GM12878 (cell line): Measurements from ENCODE around the gene ITPRIP. TPM values are rescaled to one million over a fixed set of nuclear protein-coding genes. Genes with fewer than 3 reads are reported as not detected.

Source experiments
- ATAC-seq: fragments of 200-7000 bp; cut with Tn5 transposase; 3 replicates; pipeline ENCODE4 v1.9.1; 2020; ENCODE audit warnings: mild to moderate bottlenecking, moderate library complexity
- BruUV-seq: library from RNA; stranded (reverse); fragments of 400-500 nt; replicated peaks from 2 replicates; lab custom pipeline; 2021; lab: Mats Ljungman, UMichigan
- CTCF ChIA-PET: fragments of 300-600 bp; sonication (Branson Sonifier 250); formaldehyde crosslinking; extraction: SDS; loops from one replicate; lab custom pipeline; 2021; ENCODE audit warnings: inconsistent platforms; lab: Yijun Ruan, JAX
- POLR2A ChIA-PET: fragments of 350-600 bp; formaldehyde crosslinking; extraction: SDS; loops from one replicate; lab custom pipeline; 2021; ENCODE audit warnings: inconsistent platforms; lab: Charles Lee
- RAD21 ChIA-PET: fragments of 300-600 bp; sonication (Branson Sonifier 250); formaldehyde crosslinking; loops from one replicate; lab custom pipeline; 2023; ENCODE audit warnings: antibody characterized with exemption; ENCODE audit not compliant: unreplicated experiment; lab: Charles Lee
- SMC1A ChIA-PET: fragments of 300-600 bp; sonication (Branson Sonifier 250); formaldehyde crosslinking; loops from one replicate; lab custom pipeline; 2023; ENCODE audit not compliant: unreplicated experiment, uncharacterized antibody; lab: Charles Lee
- DNase-seq: peaks from one replicate; pipeline ENCODE4 v3.0.0-alpha.2; 2011; ENCODE audit warnings: low read depth, low spot score
- FAIRE-seq: peaks from 3 replicates; lab custom pipeline; 2011; peaks lifted over from hg19 to GRCh38; lab: Jason Lieb, UNC
- H2AFZ ChIP-seq: 2 replicates; pipeline ENCODE4 v1.6.0; 2011; ENCODE audit warnings: low read depth, low read length, control low read depth; ENCODE audit not compliant: control insufficient read depth
- H3K27ac ChIP-seq: 2 replicates; pipeline ENCODE4 v1.5.1; 2011; ENCODE audit warnings: control low read depth; ENCODE audit not compliant: control insufficient read depth, insufficient read depth
- H3K27me3 ChIP-seq, 2 experiments: replicated peaks in 1 of 2; 2 replicates each; pipeline versions ENCODE4 v1.6.0 to v1.6.1; 2011; ENCODE audit warnings: low read length in 1 of 2; ENCODE audit not compliant: control insufficient read depth in 2 of 2, insufficient read depth in 2 of 2
- H3K36me3 ChIP-seq, 2 experiments: 2 replicates each; pipeline ENCODE4 v1.5.1; 2011; ENCODE audit warnings: low read length in 1 of 2; ENCODE audit not compliant: control insufficient read depth in 2 of 2, insufficient read depth in 2 of 2
- H3K4me1 ChIP-seq: 2 replicates; pipeline ENCODE4 v1.6.1; 2011; ENCODE audit warnings: mild to moderate bottlenecking, low read length, moderate library complexity, mixed read lengths; ENCODE audit not compliant: control insufficient read depth, insufficient read depth
- H3K4me2 ChIP-seq: 2 replicates; pipeline ENCODE4 v1.6.0; 2011; ENCODE audit warnings: control low read depth; ENCODE audit not compliant: control insufficient read depth, insufficient read depth
- H3K4me3 ChIP-seq: fragments of 200-600 bp; sonication (generic); 2 replicates; pipeline ENCODE4 v1.5.1; 2016
- H3K79me2 ChIP-seq: 2 replicates; pipeline ENCODE4 v1.6.0; 2011; ENCODE audit warnings: low read length; ENCODE audit not compliant: control insufficient read depth, insufficient read depth
- H3K9ac ChIP-seq: 2 replicates; pipeline ENCODE4 v1.8.0; 2011; ENCODE audit warnings: low read length, control low read depth, mixed read lengths; ENCODE audit not compliant: control insufficient read depth, insufficient read depth
- H3K9me3 ChIP-seq: replicated peaks from 3 replicates; pipeline ENCODE4 v1.5.1; 2011; ENCODE audit warnings: mild to moderate bottlenecking, low read length; ENCODE audit not compliant: control insufficient read depth, insufficient read depth
- H4K20me1 ChIP-seq: 2 replicates; pipeline ENCODE4 v1.6.0; 2011; ENCODE audit not compliant: control insufficient read depth, insufficient read depth
- POLR2AphosphoS2 ChIP-seq: IDR thresholded peaks from 2 replicates; pipeline ENCODE4 v1.6.1; 2011; ENCODE audit warnings: low read depth, mild to moderate bottlenecking, low read length, improper control_type of control experiment, moderate library complexity
- WGBS: methylation state at CpG from one replicate; pipeline ENCODE4 v1.1.6; 2016; ENCODE audit warnings: low lambda C conversion rate; ENCODE audit not compliant: insufficient replicate concordance, insufficient coverage; ENCODE audit errors: missing lambda C conversion rate; 5-methylcytosine and 5-hydroxymethylcytosine counted together
- in situ Hi-C: fragments of 300-500 bp; cut with MboI; formaldehyde crosslinking; loops from 9 replicates; pipeline ENCODE4 v1.14.3; 2018; ENCODE audit warnings: mixed read lengths
- intact Hi-C: fragments of 100-400 bp; cut with micrococcal nuclease; formaldehyde crosslinking; loops from one replicate; pipeline ENCODE4 v1.14.2; 2022; ENCODE audit not compliant: unreplicated experiment
- polyA plus RNA-seq, 11 experiments: library from polyadenylated mRNA; depleted of rRNA in 4 of 11; unstranded in 6 of 11; stranded (reverse) in 5 of 11; fragments of >200 nt; fragmentation: Nextera tagmentation in 4 of 11; fragmentation: Illumina TruSeq in 1 of 11; extraction: Ambion mirVana in 4 of 11; extraction: Trizol in 1 of 11; gene quantifications; 1 replicate in 1 of 11; 2 replicates in 10 of 11; pipeline versions ENCODE4 v1.2.1 to v1.2.3, GENCODE V29; 2011 to 2016; ENCODE audit warnings: inconsistent platforms in 2 of 11, missing spikeins in 2 of 11, low read depth in 1 of 11
- total RNA-seq, 4 experiments: library from RNA; depleted of rRNA in 3 of 4; stranded (reverse); fragments of >200 nt in 3 of 4; fragmentation: Illumina TruSeq in 1 of 4; extraction: Trizol in 1 of 4; gene quantifications; 2 replicates each; pipeline versions ENCODE4 v1.2.1 to v1.2.3, GENCODE V29; 2013 to 2021
- TF ChIP-seq, protein P1 (sequence below), 3 experiments: IDR thresholded peaks in 2 of 3; conservative IDR thresholded peaks in 1 of 3; 2 replicates each; pipeline ENCODE4 v1.5.1; 2011; ENCODE audit warnings: low read depth in 3 of 3, low read length in 3 of 3, mild to moderate bottlenecking in 3 of 3, control low read depth in 2 of 3, moderate library complexity in 2 of 3, inconsistent platforms in 1 of 3, mixed read lengths in 1 of 3; ENCODE audit not compliant: control insufficient read depth in 2 of 3, insufficient read depth in 1 of 3; ENCODE audit errors: extremely low read depth in 1 of 3

ITPRIP gene
- total and polyA plus RNA-seq, 10 of the 15 experiments (the other 5 are each of a cell fraction or from before 2014, with no cell fraction given), result 0.82 to 10.4 (median 5.9) TPM

DNA sequence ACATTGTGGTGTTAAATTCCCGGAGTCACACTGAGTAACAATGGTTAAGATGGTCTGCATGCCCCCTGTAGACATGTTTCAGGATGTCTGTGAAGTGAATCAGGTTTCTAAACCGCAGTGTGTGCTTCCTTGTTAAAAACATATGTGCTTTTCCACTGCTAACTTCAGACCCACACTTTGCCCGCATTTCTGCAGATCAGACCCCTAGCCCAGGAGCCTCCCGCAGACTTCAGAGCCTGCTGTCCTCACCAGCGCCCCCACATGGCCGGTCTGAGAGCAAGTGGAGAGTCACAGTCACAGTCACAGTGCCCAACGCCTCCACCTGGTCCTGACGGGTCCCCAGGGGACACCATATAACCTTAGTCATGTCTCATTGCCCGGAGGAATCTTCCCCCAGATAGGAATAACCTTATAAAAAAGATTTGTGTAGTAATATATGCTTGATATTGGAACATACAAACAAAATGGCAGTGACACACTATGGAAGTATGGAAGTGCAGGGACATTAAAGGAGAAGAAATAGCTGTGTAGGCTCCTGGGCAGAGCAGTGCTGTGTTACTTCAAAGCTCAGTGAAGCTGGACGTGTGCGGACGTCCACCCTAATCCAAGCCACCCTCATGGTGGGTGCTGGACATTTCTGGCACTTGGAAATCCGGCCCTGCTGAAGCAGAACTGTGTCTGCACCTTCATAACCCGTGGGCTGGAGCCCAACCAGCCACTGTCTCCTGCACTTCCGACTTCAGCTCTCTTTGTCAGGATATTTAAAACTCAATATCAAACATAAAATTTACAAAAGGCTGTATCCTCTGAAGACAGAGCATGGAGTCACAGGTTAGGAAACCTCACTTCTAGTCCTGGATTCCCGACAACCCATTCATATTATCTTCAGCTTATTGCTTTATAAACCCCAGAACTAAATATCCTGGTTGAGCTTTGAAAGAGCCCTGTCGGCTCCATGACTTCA lies 40.3 kb downstream of the ITPRIP start:
- POLR2A ChIA-PET, result no interaction called here
- no peak for TF ChIP-seq POLR2AphosphoS2
- TF ChIP-seq, protein P1, sequence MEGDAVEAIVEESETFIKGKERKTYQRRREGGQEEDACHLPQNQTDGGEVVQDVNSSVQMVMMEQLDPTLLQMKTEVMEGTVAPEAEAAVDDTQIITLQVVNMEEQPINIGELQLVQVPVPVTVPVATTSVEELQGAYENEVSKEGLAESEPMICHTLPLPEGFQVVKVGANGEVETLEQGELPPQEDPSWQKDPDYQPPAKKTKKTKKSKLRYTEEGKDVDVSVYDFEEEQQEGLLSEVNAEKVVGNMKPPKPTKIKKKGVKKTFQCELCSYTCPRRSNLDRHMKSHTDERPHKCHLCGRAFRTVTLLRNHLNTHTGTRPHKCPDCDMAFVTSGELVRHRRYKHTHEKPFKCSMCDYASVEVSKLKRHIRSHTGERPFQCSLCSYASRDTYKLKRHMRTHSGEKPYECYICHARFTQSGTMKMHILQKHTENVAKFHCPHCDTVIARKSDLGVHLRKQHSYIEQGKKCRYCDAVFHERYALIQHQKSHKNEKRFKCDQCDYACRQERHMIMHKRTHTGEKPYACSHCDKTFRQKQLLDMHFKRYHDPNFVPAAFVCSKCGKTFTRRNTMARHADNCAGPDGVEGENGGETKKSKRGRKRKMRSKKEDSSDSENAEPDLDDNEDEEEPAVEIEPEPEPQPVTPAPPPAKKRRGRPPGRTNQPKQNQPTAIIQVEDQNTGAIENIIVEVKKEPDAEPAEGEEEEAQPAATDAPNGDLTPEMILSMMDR (IDR thresholded peaks at IDR 0.05 in 2 of 3, conservative IDR thresholded peaks at IDR 0.05 in 1 of 3; ENCODE audit: control insufficient read depth in 2 of 3, extremely low read depth in 1 of 3, insufficient read depth in 1 of 3, low read depth in 3 of 3, low read length in 3 of 3), result peak; percentile 20 to 46 (median 42); a peak in 4 of 6 replicates
- TF ChIP-seq, all 136 proteins: peak for 1
- Histone ChIP-seq H2AFZ (no peak overlapping the region), H3K4me1 (no peaks in the 10 kb centered on the region), H3K9me3 (no peaks in the 10 kb centered on the region), H3K4me2 (no peak overlapping the region), H3K27ac (no peak overlapping the region), H3K9ac (no peak overlapping the region), H4K20me1 (no peaks in the 10 kb centered on the region), H3K27me3 (peaks cover 0 to 5% of the 10 kb centered on the region in 2 experiments; a peak in 2 of 4 replicates), H3K4me3 (no peak overlapping the region), H3K79me2 (no peaks in the 10 kb centered on the region), H3K36me3 (no peaks in the 10 kb centered on the region)
- ChIA-PET RAD21 (interaction anchor here (0.6 to 1.2 kb wide), 3 partner anchors 48 to 167 kb away, joined by 3 to 5 read pairs (median 3); no protein-coding TSS in a partner anchor), CTCF (interaction anchor here (0.8 to 12.8 kb wide), 12 partner anchors 8 to 55 kb away, joined by 3 to 333 read pairs (median 6); partner anchors contain the start of gene CFAP58), SMC1A (interaction anchor here (0.9 to 2.1 kb wide), 6 partner anchors 9 to 180 kb away, joined by 3 to 12 read pairs (median 3); no protein-coding TSS in a partner anchor)
- FAIRE-seq, result no peak
- BruUV-seq, result no TSS peak
- DNase-seq, result no peak
- in situ Hi-C loops, result loop anchor here (10.0 kb wide), 1 partner anchor 47 kb away; no protein-coding TSS in a partner anchor
- 26% methylated on average over 17 of the region's 17 CpGs for WGBS
- intact Hi-C loops, result loop anchor here (10.0 kb wide), 1 partner anchor 187 kb away; no protein-coding TSS in a partner anchor
- ATAC-seq, result peak; percentile 66; the same call in 2 of the 3 replicates
